NCI-H2107 (cell line): ENCODE data around the gene PPP3CA.
"Not testable (repeated sequence)": the region's sequence is repeated elsewhere in the genome, so short reads cannot be mapped to it uniquely, and the experiment has no call there.

Experiments
- DNase-seq: peaks from one replicate; lab custom pipeline; 2025; lab: John Stamatoyannopoulos, UW

Gene PPP3CA

GRCh38 chr4:101141855-101142254 is 205.5 kb downstream of the PPP3CA start:
- no peak for DNase-seq

DNA sequence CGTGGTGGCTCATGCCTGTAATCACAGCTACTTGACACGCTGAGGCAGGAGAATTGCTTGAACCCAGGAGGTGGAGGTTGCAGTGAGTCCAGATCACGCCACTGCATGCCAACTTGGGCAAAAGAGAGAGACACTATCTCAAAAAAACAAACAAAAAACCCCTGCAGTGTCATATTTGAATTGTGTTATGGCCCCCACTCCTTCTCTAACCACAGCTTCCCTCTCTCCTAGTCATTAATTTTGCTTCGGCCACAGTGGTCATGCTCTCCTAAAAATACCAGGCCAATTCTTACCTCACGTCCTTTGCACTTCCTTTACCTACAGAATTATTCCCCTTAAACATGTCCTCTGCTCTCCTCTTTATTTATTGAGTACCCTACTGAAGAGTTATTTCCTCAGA is 206.1 kb downstream of the PPP3CA start:
- DNase-seq = no peak

DNA sequence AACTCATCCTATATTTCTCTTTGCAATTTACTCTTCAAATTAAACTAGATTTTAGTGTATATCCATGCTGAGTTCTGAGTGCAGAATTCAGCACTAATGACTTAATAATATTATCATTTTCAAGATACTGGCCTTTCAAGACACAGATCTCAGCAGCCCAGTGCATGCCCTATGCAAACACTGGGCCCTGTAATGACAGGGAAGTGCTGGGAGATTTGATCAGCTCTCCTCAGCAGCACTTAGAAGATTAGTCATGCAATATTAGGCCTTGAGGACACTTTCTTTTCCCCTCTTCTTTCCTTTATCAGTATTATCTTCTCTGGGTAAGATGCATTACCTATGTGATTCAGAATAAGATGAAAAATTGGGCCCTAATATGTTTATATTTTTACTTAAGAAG is 207.1 kb downstream of the PPP3CA start:
- DNase-seq = no peak

DNA sequence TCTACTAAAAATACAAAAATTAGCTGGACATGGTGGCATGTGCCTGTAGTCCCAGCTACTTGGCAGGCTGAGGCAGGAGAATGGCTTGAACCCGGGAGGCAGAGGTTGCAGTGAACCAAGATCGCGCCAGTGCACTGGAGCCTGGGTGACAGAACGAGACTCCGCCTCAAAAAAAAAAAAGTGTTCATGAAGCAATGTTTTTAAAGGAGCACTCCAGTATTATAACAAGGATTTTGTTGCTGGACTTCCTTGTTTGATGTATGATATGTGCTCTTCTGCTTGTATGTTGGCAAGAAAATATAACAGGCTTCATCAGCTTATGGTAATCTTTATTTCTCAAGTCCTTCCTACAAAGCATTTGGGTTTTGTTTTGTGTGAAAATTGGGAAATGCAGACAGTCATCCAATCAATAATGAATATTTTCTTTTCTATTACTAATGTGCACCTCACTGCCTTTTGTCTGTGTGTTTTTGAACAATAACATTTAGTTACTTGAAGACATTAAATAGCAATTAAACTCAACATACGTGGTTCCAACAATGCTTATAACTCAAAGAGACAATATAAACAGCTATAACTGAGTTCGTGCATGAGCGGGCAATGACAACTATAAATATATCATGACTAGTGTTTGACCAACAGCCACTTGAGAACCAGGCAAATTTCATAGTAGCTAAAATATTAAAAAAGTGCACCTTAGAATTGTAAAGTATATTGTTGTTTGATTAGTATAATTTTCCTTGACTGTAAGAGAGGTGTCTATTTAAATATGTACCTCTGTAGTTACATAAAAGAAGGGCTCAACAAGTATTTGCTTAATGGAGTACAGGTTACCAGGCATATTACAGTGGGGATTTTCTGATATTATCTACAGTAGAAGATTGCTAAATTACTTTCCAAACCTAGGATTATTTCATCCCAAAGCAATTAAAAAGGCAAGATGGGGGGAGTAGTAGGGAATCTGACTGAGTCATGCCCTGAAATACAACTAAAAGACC is 210.7 kb downstream of the PPP3CA start:
- no peak for DNase-seq

DNA sequence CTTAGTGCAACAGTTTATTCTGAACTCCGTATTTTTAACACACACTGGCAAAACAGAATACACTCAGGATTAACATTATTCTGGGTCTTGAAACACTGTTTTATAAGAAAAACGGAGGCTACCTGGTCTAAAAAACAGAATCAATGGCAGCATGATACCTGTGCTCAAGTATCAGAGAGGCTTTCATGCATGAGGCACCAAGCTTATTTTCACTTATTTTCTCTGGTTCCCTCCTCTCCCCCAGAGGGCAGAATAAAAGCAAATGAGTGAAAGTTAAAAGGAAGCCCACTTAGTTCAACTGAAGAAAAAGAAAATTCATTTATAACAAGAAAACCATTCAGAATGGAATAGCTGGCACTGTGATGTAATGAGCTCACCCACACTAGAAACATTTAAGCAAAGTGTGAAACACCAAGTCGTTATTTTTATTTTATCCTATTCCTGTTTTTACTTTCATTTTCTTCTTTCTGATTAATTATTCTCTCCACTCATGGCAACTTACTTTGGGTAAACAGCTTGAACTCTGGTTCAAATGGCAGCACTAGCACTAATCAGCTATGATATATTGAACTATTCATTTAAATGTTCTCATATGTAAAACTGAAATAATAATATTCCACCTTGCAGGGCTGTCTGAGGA is 211.8 kb downstream of the PPP3CA start:
- DNase-seq = no peak

DNA sequence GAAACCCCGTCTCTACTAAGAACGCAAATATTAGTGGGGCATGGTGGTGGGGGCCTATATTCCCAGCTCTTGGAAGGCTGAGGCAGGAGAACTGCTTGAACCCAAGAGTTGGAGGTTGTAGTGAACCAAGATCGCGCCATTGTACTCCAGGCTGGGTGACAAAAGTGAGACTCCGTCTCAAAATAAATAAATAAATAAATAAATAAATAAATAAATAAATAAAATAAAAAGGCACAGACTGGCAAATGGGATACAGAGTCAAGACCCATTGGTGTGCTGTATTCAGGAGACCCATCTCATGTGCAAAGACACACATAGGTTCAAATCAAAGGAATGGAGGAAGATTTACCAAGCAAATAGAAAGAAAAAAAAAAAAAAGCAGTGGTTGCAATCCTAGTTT is 216.3 kb downstream of the PPP3CA start:
- not testable (repeated sequence) for DNase-seq

DNA sequence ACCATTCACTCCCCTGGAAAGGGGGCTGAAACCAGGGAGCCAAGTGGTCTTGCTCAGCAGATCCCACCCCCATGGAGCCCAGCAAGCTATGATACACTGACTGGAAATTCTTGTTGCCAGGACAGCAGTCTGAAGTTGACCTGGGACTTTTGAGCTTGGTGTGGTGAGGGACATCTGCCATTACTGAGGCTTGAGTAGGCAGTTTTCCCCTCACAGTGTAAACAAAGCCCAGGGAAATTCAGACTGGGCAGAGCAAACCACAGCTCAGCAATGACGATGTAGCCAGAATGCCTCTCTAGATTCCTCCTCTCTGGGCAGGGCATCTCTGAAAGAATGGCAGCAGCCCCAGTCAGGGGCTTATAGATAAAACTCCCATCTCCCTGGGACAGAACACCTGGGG is 218.4 kb downstream of the PPP3CA start:
- DNase-seq = not testable (repeated sequence)

DNA sequence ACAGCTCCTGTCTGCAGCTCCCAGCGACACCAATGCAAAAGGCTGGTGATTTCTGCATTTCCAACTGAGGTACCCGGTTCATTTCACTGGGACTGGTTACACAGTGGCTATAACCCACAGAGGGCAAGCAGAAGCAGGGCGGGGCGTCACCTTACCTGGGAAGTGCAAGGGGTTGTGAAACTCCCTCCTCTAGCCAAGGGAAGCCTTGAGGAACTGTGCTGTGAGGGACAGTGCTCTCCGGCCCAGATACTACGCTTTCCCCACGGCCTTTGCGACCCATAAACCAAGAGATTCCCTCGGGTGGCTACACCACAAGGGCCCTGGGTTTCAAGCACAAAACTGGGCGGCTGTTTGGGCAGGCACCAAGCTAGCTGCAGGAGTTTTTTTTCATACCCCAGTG is 218.9 kb downstream of the PPP3CA start:
- no peak for DNase-seq

DNA sequence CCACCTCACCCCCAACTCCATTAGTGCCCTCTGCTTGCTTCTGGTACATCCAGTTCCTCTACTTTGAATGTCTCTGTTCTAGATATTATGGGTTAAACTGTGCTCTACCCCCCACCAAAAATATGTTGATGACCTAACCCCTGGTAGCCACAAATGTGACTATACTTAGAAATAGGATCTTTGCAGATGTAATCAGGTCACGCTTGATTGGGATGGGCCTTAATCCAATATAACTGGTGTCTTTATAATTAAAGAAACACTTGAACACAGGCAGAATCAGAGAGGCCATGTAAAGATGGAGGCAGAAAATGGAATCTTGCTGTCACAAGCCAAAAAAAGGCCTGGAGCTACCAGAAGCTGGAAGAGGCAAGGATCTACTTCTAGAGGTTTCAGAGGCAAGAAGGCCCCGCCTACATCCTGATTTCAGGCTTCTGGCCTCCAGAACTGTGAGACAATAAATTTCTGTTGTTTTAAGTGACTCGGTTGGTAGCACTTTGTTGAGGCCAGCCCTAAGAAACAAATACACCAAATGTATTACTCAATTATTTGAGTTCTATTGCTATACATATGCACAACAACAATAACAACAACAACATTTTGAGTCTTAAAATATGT is 220.0 kb downstream of the PPP3CA start:
- no peak for DNase-seq

- no peak for DNase-seq
These were observed 221.3 kb downstream of the PPP3CA start for GRCh38 chr4:101126059-101126458.

DNA sequence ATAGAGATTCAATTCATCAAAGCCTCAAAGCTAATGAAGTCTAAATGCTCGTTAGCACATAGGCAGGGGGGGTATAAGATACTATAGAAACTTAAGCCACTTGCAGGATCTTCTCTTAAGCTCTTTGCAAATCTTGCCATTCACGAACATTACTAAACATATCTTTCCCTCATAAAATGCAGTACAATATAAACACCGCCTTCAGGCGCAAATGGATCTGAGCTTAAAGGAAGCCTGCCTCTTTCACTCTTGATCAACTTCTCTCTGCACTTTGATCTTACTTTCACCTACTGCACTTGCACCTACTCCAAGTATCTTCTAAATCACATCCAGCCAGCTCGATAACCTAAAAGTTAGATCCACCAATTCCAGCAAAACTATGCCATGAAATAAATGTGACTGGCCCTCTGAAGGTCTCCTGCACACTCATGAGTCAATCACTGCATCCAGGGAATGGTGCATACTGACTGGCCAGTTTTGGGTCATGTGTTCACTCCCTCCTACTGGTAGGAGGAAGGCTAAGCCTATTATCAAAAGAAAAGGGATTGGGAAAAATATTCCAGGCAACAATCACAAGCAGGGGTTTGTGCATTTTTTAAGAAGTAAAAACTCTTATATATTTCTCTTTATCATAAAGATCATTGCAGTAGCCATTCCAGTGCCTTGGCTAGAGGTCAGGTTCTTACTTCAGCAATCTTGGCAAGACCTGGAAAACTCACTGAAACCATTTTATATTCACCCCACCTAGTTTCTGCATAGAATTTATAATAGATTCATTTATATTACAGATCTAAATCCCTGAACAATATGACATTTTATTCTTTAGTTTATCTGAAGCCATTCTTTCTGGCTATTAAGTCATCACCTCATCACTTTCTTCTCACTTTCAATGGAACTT is 222.0 kb downstream of the PPP3CA start:
- no peak for DNase-seq

DNA sequence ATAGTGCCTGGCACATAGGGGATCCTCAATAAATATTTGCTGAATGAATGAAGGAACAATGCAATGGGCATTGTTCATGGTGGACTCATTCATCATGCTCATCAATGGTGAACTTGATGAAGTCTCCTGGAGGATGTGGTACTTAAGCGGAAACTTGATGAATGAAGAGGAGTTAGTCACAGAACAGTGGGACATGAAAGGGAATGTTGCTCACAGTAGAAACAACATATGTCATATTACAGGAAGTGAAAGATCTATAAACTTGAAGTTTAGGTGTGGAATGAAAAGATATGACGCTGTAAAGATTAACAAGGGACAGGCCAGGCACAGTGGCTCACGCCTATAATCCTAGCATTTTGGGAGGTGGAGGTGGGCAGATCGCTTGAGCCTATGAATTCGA is 224.1 kb downstream of the PPP3CA start:
- DNase-seq = no peak

DNA sequence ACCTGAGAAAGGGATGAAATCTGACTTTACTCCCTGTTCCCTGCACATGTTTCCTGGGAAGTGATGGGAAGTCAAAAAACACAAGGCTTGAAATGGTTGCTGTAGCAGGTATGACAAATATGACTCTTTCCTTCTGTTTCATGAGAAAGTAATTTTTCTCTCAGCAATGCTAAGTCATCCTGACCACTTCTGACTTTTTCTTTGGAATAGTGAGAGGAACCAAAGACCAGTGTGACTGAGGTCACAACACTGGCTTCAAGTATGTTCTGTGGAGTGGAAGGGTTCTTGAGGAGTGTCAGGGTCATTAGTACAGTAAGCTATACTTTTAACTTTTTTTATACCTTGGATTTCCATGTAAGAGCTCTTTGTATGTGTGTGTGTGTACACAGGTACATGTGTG is 225.3 kb downstream of the PPP3CA start:
- DNase-seq = no peak

DNA sequence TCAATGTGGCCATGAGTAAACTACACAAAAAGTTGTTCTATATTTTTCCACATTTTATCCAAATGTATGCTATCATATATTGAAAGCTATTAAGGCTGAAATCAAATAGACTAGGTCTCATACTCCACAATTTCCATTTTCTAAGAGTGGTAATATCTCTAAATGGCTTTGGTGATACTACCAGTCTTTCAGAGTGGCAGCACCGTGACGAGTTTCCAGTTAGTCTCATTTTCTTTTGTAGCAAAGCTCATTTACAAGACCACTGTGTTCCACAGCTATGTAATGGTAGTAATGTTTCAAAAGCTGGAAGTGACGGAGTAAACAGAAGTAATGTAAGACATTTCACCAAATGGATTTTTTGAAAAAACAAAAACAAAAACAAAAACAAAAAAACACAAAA is 228.2 kb downstream of the PPP3CA start:
- no peak for DNase-seq

DNA sequence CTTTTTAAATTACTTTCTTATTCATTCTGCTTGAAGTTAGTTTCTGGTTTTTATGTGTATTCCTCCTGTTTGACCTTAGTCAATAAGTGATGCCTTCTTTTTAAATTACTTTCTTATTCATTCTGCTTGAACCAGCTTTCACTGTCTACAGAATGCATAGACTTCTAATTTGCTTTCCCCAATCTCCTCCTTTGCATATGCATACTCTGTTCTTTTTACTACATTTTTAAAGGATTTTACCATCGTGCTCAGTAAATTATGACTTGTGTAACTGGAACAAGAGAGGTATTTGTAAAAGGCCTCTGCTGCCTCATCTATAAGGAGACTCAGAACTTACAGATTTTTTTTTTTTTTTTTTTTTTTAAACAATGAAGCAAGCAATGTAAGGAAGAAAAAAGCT is 228.7 kb downstream of the PPP3CA start:
- no peak for DNase-seq

DNA sequence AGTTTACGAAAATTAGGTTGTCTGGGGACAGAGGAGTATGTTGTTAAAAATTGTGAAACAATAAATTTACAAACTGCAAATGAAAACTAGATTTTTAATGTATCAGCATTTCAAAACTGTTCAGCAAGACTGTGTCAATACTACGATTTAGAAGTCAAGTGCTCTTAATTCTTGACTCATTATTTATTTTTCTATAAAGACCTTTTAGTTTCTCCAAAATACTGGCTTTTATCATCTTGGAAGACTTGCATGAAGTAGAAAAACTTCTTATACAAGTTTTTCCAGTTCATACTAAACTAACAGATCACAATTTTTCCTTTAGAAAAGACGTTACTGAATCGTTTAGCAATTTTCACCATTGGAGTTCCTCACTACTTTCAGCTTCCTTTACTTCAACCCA is 231.4 kb downstream of the PPP3CA start:
- DNase-seq = no peak

DNA sequence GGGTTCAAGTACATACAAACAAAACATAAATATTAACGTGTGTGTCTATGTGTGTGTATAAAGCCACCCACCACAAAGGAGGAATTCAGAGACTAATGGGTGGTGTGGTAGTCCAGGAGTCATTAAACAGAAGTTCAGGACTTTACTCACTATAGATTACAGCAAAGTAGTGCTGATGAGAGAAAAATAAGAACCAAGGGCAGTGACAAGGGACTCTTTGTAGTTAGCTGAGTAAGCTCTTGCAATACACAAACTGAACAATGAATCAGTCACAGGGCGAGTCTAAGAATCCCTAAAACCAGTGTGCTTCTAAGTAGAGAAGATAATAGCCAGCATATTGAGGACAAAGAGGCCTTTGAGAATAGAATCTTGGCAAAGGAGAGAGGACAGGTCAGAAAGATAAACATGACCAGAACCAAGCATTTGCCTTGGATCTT is 232.4 kb downstream of the PPP3CA start:
- DNase-seq = no peak

- DNase-seq = no peak
These were observed 242.8 kb downstream of the PPP3CA start for GRCh38 chr4:101104312-101105052.

GRCh38 chr4:101103381-101104142 is 243.8 kb downstream of the PPP3CA start:
- DNase-seq = no peak

DNA sequence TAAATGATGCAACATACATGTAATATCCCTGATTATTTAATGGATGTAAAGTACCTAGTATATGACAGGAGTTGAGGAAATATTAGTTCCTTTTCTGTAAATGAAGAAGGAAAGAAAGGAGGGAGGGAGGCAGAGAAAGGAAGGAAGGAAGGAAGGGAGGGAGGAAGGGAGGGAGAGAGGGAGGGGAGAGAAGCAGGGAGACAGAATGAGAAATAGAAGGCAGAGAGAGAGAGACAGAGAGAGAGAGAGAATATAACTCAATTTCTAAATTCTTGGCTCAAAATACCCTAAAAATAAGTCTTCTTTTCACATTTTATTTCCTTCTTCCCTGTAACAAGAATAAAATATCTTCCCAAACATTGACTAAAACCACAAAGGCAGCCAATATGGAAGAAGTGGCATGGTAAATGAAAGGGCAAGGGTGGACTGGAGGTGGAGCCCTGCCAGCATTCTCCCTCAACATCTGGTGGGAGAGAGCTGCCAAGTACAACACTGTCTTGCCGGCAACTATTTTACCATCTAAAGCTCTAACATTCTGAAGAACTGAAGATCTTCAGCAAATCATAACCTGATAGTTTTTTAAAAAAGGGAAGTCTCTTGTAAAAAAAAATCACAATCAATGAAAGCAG is 245.1 kb downstream of the PPP3CA start:
- no peak for DNase-seq
